Dedifferentiated amniotic fluid mesenchymal stem cell (primary cell): ENCODE results near the gene OR3A3.
"Not testable (repeated sequence)": the region's sequence is repeated elsewhere in the genome, so short reads cannot be mapped to it uniquely, and the experiment has no call there.

Source experiments
- DNase-seq: peaks from one replicate; pipeline ENCODE4 v3.0.0-alpha.2; 2016; ENCODE audit errors: extremely low spot score

Gene OR3A3

DNA sequence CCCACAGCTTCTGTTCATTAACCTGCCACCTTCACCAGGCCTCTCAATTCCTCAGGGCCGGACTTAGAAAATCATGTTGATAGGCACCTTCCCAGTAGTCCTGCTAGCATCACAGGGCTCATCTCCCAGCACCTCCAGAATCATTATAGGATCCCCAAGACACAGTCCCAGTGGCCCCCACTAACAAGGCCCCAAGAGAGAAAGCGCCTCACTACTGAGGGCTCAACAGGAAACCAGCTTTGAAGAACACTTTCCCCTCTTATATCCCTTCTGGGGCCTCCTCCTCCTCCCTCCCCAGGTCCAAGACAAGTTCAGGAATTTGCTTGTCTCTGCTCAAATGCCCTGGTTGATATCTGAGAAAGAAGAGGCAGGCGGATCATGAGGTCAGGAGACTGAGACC is at the start of gene OR3A3:
Gene OR3A3 (plus strand): TSS at position 301 of the 400 bp plus-strand sequence.
- no peak for DNase-seq

DNA sequence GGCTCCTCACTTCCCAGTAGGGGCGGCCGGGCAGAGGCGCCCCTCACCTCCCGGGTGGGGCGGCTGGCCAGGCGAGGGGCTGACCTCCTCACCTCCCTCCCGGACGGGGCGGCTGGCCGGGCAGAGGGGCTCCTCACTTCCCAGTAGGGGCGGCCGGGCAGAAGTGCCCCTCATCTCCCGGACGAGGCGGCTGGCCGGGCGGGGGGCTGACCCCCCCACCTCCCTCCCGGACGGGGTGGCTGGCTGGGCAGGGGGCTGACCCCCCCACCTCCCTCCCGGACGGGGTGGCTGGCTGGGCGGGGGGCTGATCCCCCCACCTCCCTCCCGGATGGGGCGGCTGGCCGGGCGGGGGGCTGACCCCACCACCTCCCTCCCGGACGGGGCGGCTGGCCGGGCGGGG is 40.0 kb upstream of the OR3A3 start:
- not testable (repeated sequence) for DNase-seq

- no peak for DNase-seq
Measured at GRCh38 chr17:3378321-3378720, 32.8 kb upstream of the OR3A3 start.

DNA sequence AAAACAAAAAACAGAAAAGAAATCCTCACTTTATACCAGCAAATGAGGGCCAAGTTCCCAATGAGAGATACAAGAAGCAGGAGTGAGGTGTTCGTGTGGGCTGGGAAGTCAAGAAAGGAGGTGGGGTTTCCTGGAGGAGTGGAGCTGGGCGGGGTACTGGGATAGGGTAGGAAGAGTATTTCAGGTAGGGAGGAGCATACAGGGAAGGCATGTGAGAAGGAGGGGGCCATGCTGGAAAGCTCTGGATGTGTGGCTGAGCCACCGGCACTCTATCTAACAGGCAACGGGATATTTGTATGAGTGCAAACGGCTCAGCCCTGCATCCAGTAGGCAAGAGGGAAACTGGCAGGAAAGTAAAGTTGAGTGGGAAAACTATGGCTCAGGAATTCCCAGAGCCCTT is 29.2 kb upstream of the OR3A3 start:
- DNase-seq: no peak

- DNase-seq: no peak
Measured at GRCh38 chr17:3385869-3386816, 25.0 kb upstream of the OR3A3 start, which contains the start of gene OR3A2. Gene OR3A2, minus strand, starts transcription at chr17:3386308.

GRCh38 chr17:3389791-3390190 is 21.4 kb upstream of the OR3A3 start:
- no peak for DNase-seq

DNA sequence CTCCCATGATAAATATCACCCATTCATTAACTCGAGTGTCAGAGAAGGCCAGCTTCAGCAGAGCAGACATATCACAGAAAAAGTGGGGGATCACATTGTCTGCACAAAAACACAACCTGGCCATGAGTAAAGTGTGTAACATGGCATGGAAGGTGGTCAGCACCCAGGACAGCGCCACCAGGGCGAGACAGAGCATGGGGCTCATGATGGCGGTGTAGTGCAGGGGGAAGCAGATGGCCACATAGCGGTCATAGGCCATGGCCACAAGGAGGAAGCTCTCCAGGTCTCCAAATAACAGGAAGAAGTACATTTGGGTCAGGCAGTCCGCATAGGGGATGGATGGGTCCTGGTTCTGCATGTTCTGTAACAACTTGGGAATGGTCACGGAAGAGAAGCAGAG is 13.4 kb upstream of the OR3A3 start:
- DNase-seq: not testable (repeated sequence)

DNA sequence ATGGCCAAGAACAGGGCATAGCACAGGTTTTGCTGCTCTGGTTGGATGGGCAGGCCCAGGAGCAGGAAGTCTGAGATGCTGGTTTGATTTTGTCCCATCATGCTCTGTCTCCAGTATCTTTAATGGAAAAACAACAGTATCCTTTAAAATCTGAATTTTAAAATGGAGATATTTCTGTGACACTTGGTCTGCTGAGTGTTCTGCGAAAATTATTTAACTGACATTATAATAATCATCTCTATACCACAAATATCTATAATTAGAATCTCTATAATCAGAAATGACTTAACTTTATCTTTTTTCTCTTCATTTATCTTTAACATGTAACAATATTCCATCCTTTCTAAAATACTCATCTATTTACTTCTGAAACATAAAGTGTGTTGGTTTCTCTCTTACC is 12.9 kb upstream of the OR3A3 start, which contains the start of gene OR1E1:
Gene OR1E1 (minus strand): TSS at position 101 of the 400 bp plus-strand sequence. CDS start 0 bp downstream, at position 101.
- no peak for DNase-seq

- no peak for DNase-seq
Measured at GRCh38 chr17:3400055-3400454, 11.1 kb upstream of the OR3A3 start.

DNA sequence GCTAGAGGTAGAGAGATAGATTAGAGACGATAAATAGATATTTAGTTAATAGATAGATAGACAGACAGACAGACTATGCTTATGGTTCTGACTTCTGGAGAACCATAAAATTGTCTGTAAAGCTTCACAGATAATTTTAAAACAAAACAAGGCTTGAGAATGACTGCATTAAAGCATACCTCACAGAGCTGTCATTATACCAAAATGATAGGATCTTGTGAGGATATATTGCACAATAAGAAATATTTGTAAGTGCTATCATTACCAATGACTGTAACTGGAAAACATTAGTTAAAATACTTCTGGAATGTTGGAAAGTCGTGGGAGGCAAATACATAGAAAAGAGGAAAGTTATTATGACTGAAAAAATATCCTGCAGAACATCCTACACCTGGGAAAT is 9.4 kb upstream of the OR3A3 start:
- DNase-seq: no peak

- not testable (repeated sequence) for DNase-seq
Measured at GRCh38 chr17:3403856-3404255, 7.3 kb upstream of the OR3A3 start.

- not testable (repeated sequence) for DNase-seq
Measured at GRCh38 chr17:3412216-3412615, 1.0 kb downstream of the OR3A3 start.

DNA sequence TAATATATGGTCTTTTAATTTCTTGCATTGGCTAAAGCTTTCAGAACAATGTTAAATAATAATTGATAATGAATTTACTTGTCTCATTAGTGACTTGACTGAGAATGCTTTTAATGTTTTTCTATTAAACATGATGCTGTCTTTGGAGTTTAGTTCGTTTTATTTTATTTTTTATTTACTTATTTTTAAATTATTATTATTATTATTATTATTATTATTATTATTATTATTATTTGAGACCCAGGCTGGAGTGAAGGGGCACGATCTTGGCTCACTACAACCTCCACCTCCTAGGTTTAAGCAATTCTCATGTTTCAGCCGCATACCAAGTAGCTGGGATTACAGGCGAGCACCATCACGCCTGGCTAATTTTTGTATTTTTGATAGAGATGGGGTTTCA is 4.4 kb downstream of the OR3A3 start:
- no peak for DNase-seq

DNA sequence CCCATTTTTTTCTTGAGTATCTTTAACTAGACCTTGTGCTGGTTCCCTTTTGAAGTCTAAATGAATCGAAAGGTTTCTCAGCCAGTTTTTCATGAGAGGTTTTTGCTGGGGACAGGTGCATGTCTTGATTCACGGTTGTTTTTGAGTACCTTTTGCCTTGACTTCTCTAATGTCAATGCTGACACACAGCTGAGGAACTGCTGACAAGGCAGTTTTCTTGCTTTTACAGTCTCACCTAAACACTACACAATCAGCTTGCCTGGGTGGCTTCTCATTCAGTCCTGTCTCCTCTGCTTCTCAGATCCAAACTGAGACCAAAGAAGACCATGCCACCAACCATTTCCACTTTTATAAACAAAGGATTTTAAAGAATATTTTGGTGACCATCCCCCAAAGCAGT is 7.1 kb downstream of the OR3A3 start:
- DNase-seq: no peak

- not testable (repeated sequence) for DNase-seq
Measured at GRCh38 chr17:3433215-3433614, 22.0 kb downstream of the OR3A3 start.

- DNase-seq: no peak
Measured at GRCh38 chr17:3433741-3434140, 22.6 kb downstream of the OR3A3 start, which contains the start of gene OR1E2. Gene OR1E2, minus strand, starts transcription at chr17:3433841. Its CDS starts 0 bp downstream, at chr17:3433841.

- no peak for DNase-seq
Measured at GRCh38 chr17:3438368-3438767, 27.2 kb downstream of the OR3A3 start.

- no peak for DNase-seq
Measured at GRCh38 chr17:3440451-3440850, 29.3 kb downstream of the OR3A3 start.

DNA sequence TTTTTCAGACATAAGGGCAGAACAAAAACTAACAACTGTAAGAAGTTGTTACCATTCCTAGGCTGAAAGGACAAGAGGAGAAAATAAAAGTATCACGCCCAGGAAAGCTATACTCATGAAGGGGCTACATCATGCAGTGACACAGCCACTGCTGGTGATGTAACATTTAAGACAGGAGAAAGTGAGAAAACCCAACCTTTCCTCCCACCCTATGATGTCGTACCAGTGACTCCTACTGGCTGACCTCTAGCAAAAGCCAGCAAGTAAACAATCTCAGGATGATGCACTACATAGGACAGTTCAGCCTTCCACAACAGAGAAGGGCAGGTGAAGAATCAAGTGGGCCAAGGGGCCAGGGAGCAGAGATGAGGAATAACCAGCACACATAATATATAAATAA is 36.5 kb downstream of the OR3A3 start:
- no peak for DNase-seq

DNA sequence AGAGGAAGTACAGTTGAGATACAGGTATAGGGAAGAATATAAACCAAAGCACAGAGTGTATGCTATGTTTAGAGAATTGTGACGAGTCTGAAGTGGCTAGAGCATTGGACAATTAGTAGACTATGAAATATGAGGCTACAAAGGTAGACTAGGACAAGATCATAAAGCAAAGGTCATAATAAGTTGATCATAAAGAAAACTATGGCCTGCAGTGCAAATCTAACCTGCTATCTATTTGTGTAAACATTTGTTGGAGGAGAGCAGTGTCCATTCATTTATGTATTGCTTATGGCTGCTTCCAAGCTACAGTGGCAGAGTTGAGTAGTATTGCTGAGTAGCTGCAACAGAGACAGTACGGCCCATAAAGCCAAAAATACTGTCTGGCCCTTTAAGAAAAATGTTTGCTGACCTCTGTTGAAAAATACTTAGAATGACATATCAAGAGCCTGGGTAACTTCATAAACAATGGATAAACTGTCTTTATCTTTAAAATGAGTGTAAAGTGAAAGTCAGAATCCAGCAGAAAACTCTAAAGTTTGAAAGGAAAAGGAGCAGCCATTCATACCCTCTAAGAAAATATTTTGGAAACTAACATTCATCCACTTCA is 37.0 kb downstream of the OR3A3 start:
- DNase-seq: no peak

GRCh38 chr17:3466355-3466754 is 55.2 kb downstream of the OR3A3 start:
- not testable (repeated sequence) for DNase-seq

DNA sequence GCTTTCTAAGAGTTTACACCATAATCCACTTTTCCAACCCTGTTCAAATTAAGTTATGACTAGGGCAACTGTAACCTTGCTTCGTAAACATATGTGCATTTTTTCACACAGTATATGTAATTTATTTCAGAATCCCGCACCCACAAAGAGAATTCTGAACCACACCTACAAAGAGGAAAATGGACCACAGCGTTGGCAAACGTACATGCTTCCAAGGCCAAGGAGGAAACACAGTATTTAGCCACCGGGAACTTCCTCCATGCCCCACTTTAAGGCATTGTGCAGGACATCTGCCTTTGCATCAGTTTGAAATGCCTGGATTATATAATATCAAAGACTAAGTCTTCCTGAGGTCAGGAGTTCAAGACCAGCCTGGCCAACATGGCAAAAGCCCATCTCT is 58.4 kb downstream of the OR3A3 start:
- no peak for DNase-seq

DNA sequence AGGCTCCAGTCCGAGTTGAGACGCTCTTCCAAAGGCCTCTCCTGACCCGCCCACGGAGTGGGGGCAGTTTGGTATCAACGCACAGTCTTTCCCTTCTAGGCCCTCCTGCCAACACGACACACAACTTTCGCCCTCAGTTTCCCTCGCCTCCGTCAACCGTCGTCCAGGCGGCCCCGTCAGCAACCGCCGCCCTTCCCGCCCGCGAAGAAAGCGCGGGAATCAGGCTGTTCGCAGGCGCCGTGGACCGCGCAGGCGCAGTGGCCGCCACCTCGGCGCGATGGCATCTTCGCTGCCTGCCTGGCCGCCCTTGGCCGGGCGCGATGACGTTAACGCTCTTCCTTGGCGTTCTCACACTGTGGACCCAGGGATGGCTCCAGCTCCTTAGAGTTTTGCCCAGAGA is 60.4 kb downstream of the OR3A3 start, which contains the start of gene SPATA22:
Gene SPATA22 (minus strand): TSS at position 221 of the 400 bp plus-strand sequence. CDS start 2,494 bp downstream, outside the sequence.
- DNase-seq: no peak
